ENCODE data around the gene MRPS18B. TPM values are rescaled to one million over a fixed set of nuclear protein-coding genes. Genes with fewer than 3 reads are reported as not detected.
A peak's percentile ranks its signal among the peaks of the same experiment; 100 is the strongest.

The MRPS18B gene
- total RNA-seq, 1 donor from 2014 or later, result 18.8 TPM

DNA sequence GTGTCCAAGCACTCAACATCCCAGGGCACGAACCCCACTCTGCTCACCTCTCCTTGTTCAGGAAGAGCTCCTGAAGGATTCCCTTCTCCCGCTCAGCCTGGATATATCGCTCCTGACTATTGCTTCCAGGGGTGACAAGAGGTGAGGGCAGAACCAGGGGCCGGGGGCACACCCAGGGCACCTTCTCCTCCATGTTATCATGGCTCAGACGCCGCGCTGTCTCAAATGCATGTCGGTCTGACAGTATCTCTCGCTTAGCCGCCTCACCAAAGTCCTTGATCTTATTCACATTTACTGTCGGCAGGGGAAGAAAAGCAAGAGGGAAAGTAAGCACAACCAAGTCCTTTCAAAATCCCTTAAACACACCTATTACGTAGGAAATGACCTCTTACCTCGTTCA, 13.7 kb upstream of the MRPS18B start:
- no peak for DNase-seq (ENCODE audit: low spot score)

DNA sequence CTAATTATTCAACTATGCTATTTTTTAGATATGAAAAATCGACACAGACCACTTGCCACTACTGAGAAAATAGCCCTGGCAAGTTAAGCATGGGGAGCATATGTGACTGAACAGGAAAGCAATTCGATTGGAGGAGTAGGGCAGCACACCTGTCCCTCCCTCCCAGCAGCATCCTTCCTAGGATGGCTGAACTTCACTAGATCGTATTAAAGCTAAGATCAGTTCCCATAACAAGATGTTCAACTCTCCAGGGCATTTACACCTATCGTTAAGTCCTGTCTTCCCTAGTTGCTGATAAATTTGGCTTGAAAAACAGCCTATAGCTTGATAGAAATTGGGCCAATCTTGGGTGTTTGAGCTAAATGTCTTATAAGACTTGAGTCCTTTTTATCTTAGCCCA, 7.6 kb upstream of the MRPS18B start:
- DNase-seq (ENCODE audit: low spot score), result no peak

DNA sequence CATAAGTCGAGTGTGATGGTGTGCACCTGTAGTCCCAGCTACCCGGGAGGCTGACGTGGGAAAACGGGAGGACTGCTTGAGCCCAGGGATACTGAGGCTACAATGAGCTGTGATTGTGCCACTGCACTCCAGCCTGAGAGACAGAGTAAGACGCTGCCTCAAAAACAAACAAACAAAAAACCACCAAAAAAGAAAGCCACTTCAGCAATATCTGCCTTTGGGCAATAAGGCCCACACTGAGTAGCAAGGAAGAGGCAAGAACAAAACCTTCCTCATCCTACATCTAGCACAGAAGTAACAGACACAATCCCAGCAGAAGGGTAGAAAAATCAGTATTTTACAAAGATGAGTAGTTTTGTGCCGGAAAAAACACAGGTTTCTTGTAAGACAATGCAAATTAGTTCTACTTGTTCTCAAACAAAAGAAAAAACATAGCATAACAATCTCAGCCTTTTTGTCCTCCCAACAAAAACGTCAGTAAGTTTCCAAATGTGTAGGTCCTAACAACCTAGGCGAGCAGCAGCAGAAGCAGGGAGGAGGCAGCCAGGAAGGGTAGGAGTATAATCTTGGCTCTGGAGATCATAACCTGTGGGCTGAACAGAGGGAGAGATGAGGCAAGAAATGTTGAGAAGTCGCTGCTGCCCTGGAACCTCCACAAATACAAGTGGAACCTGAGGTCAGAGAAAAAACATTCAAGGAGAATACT, 6.3 kb upstream of the MRPS18B start:
- no peak for DNase-seq (ENCODE audit: low spot score)

DNA sequence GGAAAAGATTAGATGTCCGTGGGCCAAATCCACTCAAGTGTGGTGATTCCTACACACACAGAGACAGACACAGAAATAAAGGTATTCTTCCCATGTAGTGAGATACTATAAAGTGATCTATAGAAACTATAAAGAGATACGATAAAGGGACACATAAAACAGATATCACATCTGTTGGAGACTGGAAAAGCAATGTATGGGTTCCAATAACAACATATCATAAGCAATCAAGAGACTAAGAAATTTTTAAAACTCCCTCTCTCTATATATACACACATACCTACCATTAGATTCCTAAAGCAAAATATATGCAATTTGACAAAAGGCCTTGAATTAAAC, 5.8 kb upstream of the MRPS18B start:
- DNase-seq (ENCODE audit: low spot score), result no peak

DNA sequence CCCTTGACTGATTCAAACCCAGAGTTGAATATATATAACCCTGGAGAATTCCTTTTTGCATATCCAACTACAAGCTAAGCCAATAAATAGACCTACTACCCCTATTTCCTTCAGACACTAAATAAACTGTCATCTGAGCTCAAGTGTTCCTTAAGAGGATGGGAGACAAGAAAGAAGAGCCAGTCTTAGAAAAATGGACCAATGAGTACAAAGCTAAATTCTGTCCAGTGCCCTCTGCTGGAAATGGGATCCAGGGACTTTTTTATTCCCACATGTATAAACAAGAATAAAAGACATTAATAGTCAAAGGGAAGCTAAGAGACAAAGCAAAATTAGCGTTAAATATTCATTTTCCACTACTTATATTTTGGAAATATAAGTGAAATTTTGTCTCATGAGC, 5.4 kb upstream of the MRPS18B start:
- peak; percentile 52 for DNase-seq (ENCODE audit: low spot score)

DNA sequence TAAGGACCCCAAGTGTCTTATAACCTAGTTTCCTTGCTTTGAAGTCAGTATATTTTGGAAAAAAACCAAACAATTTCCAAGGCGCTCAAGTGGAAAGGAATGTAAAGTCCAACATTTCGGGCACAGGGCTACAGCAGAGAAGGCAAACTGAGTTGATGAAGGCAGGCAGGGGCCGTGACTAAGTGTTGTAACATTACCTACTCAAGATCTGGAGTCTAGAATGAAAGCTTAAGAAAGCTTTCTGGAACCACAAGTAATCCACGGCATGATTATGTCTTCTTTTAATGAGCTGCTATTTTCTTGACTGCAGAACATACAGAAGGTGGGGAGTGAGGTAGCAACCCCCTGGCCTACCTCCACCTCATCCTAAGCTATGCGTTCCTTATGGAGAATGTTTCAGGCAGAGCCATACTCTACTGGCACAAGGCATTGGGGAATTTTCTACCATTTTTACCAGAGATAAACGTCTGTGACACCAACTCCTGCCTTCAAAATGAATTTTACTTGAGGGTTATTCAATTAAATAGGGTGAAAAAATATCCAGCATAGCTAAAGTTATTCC, 4.9 kb upstream of the MRPS18B start:
- DNase-seq (ENCODE audit: low spot score), result peak; percentile 61

DNA sequence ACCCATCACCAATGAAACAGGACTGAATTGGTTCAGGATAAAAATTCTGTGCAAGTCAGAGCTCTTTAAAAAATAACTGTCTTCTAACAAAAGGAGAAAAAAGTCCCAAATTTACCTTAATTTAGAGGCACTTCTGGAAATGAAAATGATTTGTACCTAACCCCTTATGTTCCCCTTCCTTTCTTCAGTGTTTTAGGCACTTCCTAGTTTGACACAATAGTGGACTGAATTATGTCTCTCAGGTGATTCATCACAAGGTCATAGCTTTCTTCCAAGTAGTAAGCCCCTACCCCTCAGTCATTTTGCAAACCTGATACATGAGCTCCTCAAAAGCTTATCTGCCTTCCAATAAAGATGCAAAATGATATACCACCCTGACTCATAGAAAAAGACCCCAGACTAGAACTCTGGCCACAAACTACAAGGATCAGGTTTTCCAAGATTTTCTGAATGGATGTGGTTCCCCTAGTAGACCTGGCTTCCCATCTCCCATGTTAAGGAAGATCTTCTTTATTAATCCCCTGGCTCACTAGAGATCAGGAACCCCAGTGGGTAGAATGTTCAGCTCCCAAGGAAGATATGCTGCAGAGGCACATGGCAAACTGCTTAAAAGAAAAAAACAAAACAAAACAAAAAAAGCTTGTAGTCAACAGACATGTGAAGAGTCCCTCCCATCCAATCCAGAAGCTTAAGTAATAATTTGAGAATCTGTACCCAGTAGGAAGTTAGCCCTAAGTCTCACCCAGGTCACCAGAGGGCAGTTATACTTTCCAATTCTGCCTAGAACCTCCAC, 4.2 kb upstream of the MRPS18B start:
- DNase-seq (ENCODE audit: low spot score), result peak; percentile 39

DNA sequence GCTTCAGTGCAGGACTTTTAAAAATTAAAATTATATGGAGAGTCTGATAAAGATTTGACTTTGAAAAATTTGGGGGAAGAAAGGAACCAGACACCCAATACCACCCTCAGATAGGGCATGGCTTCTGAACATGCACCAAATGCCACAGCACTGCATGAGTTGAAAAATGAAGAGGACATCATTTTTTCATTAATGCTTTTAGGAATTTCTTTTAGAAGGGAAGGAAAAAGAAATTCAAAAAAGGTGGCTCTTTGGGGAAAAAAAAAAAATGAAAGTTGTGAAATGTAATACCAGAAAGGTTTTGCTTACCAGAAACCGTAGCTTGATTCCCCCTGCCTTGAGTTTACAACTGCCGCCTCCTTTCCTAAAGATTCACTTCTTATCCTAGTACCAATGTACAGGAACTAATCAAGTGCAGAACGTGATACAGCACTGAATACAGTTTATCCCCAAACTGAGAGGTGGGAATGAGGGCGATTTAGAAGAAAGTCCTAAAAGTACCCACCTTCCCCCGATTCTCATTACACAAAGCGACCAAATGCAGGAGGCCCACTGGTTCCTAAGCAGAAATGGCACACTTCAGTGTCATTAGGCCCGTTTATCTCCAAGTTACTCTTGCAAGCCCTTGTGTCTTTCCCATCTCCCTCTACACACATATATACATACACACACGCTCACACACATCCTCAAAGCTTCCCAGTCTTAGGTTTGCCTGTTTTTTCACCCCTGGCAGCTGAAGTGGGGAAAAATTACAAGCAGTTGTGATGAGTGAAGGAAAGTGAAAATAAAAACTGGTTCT, 3.4 kb upstream of the MRPS18B start:
- DNase-seq (ENCODE audit: low spot score), result peak; percentile 32

DNA sequence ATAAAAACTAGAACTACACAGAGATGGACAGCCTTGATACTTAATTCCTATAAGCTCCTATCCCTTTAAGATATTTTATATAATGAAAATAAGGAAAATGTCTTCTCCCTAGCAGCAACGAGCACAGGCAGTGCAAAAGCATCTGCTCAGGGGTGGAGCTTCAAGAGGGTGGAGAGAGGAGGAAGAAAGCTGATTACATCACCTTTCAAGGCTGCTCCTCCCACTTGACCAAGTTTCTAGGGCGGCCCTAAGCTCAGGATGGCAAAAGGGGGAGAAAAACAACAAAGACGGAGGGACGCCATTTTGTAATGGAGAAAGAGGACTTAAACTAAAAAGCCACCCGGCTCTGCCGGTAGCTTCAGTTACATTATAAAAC, 2.8 kb upstream of the MRPS18B start:
- peak; percentile 99 for DNase-seq (ENCODE audit: low spot score)

DNA sequence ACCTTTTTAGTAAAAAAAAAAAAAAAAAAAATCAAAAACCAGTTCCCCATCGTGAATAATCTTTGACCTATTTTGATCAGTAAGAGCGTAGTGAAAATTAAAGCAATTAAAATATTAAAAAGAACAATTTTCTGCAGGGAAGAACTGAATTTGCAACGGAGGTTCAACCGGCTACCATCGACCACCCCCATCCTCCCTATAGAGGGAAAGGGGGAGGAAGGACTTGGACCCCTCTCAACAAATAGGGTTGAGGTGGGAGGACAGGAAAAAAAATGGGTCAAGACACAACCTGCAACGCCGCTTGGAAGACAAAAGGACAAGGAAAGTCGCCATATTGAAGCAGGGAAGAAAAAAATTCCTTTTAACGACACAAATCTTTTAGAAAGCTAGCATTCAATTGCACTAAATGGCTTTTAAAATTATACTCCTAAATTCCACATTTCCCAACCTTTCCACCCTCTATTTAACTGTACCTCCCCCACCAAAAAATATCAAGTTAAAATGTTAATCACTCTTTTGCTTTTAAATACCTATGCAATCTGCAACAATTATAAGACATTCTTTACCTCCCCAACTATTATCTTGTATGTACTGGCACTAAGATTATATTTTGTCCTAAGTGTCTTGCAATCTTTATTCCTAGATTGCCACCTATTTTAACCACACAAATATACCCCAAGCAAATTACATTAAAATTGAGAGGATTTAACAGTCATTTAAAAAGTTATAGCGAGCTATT, 2.3 kb upstream of the MRPS18B start:
- DNase-seq (ENCODE audit: low spot score), result peak; percentile 87

DNA sequence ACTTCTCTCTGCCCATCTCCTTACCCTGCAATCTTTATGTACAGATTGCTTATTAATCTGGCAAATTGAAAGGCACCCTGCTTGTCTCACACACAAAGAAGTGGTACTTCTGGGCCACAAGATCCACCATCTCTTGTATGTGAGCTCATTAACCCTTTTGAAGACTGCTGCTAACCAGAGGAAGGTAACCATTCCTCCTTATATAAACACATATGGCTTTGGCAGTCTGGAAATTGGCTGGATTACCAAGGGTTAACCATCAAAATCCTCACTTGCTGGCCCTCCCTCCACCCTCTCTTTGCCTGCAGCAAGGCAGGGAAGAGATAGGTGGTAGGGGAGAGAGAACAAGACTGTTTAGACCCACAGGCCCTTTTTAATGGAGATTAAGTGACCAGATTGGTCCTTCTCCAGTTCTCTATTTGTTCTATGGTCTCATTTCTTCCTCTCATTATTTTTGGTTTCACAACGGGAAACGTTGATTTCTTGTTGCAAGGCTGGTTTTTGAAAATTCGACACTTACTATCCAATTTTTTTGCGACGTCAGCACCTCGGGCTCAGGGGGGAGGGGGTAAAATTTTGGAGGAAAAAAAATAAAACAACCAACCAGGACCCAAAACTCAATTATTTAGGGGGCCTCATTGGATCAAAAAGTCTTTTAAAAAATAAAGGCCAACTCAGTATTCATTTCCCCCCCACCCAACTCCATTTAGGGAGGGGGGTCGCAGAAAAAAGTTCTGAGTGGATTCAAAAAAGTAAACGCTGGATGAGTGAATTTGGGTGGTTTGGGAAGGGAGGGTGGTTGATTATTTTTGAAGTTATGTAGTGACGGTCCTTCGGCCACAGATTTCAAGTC, 1.5 kb upstream of the MRPS18B start:
- DNase-seq (ENCODE audit: low spot score), result peak; percentile 59

DNA sequence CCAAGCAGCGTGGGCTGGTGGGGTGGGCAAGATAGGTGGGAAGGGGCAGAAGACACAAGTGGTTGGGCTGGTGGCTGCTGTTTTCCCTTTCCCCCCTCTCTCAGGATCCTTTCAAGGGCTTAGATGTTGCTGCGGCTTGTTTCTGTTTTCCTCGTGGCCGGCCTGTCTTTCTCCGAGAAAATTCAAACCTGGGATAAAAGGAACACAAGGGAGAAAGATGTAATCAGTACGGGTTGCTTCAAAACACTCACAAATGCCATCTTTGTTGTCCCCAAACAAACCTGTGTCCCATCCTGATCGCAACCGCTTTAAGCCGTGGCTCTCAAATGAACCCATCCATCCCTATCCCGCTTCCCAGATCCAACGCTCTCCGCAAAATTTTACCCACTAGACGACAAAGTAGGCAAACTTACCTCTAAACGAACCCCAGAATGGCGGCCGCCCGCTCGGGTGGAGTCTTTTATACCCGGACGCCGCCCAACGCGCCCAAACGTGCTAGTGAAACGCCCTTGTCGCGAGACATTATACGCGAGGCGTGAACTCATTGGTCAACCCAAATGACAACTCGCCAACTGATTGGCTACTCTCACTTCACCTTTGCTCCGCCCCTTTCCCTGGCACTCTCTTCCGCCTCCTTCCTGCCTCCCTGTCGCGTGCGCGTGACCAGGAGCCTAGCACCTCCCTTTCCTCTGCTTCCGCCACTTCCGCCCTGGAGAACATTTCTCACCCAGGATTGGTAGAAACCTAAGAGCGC, 652 bp upstream of the MRPS18B start, which contains the start of gene PPP1R10:
Gene PPP1R10 (minus strand): TSS at position 433 of the 754 bp plus-strand sequence. CDS start 7,299 bp downstream, outside the sequence.
- peak; percentile 100 for DNase-seq (ENCODE audit: low spot score)

DNA sequence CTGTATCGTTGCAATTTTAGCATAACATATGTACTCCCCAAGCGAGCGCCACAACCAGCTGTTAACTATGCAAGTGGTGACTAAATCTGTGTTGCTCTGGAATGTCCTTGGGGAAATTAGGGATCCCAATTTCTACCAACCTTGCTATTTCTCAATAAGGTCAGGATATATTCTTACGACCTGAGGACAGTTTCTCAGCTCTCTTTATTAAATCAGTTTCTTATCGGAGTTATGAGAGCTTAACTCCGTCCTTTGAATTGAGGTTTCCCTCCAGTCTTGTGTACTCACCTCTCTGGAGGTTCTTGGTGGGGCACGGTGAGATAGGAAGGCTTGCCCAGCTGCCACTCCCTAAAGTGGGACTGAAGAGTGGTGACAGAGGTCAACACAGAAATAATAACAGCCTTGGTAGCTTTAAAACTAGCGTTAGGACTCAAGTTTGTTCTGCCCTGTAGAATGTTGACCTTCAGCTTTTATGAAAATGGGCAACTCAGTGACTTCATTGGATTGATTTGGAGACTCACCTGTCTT, 694 bp downstream of the MRPS18B start:
- no peak for DNase-seq (ENCODE audit: low spot score)

DNA sequence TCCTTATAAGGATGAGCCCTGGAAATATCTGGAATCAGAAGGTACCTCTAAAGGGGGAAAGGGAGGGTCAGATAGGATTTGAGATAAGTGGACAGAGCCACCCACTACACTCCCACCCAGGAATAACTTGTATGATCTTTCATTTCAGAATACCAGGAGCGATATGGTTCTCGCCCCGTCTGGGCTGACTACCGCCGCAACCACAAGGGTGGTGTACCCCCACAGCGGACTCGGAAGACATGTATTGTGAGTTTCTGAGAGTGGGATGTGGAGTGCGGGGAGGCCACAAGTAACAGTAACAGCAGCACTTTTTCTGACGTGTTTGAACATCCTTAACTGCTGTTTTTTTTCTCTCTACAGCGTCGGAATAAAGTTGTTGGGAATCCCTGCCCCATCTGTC, 1.9 kb downstream of the MRPS18B start:
- no peak for DNase-seq (ENCODE audit: low spot score)

DNA sequence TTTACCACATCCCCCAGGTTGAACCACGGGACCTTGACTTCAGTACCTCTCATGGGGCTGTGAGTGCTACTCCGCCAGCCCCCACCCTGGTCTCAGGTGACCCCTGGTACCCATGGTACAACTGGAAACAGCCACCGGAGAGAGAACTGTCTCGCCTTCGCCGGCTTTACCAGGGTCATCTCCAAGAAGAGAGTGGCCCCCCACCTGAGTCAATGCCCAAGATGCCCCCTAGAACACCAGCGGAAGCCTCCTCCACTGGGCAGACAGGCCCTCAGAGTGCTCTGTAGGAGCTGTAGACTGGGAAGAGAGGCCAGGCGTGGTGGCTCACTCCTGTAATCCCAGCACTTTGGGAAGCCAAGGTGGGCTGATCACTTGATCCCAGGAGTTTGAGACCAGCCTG, 7.9 kb downstream of the MRPS18B start:
- DNase-seq (ENCODE audit: low spot score), result no peak

DNA sequence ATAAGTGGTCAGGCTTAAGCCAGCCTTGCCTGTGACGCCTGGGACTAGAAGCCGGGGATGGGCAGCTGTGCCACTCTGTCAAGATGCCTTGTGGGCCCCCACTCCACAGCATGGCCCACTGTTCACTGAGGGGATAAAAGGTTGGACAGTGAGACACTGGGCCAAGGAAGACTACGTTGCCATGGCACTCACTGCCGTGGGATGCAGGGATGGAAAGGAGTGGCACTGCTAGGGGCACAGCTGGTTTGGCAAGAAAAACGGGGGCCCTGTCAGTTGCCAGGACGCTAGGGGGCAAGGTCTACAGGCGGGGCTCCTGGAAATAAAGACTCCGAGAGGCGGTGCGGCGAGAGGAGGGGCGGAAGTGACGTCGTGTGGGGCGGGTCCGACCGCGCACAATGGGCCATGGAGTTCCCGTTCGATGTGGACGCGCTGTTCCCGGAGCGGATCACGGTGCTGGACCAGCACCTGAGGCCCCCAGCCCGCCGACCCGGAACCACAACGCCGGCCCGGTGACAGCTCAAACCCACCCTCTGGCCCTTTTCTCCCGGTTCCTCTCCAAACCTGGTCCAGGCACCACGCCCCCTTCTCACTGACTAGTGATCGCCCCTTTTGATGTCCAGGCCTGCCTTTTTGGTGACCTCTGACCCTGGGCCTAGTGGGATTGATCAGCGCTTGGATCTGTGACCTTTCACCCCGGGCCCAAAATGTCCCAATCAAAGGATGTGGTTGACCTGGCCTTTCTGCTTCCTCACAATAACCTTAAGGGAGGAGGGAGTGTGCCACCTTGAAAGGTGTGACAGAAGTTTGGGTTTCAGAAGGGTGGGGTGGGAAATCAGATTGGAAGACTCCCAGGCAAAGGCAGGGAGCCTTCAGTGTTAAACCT, 9.1 kb downstream of the MRPS18B start, which contains the start of gene ATAT1:
Gene ATAT1 (plus strand): TSS at position 391 of the 883 bp plus-strand sequence.
- peak; percentile 90 for DNase-seq (ENCODE audit: low spot score)

DNA sequence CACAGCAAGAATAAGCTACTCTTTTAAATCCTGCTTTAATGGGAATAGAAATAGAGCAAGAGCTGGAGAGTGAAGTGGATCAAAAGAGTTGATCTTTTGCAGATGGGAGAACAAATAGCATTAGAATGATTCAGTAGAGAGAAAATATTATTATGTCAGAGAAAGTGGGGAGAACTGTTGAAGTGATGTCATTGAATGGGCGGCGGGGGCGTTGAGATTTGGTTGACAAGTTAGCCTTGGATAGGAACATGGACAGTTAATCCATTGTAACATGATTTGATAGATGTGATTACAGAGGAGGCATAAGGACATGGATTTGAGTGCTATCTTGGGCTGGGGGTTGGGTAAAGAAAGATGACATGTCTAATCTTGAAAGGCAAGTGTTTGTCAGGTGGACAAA, 18.2 kb downstream of the MRPS18B start:
- no peak for DNase-seq (ENCODE audit: low spot score)

DNA sequence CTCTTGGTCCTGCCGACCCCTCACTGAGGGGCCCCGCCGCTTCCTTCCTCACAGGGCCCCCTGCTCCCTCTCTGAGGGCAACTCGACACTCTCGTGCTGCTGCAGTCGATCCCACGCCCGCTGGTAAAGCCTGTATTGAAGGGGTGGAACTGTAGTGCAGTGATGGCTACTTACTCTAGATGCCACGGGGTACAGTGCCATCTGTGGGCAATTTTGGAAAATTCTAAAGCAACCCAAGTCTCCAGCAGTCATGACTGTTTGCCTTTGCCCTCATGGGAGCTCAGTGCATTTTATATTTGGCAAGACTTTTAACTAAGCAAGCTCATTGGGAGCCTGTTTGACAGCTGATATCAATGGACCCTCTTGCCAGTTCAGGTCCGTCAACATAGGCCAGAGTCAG, 22.8 kb downstream of the MRPS18B start:
- DNase-seq (ENCODE audit: low spot score), result no peak
